LoVo (cell line): ENCODE measurements around the gene NBPF14.
"Not testable (repeated sequence)": the region's sequence is repeated elsewhere in the genome, so short reads cannot be mapped to it uniquely, and the experiment has no call there.

ENCODE experiments used
- DNase-seq: peaks from one replicate; pipeline ENCODE4 v3.0.0-alpha.2; 2016; ENCODE audit warnings: low spot score

Gene NBPF14, protein sequence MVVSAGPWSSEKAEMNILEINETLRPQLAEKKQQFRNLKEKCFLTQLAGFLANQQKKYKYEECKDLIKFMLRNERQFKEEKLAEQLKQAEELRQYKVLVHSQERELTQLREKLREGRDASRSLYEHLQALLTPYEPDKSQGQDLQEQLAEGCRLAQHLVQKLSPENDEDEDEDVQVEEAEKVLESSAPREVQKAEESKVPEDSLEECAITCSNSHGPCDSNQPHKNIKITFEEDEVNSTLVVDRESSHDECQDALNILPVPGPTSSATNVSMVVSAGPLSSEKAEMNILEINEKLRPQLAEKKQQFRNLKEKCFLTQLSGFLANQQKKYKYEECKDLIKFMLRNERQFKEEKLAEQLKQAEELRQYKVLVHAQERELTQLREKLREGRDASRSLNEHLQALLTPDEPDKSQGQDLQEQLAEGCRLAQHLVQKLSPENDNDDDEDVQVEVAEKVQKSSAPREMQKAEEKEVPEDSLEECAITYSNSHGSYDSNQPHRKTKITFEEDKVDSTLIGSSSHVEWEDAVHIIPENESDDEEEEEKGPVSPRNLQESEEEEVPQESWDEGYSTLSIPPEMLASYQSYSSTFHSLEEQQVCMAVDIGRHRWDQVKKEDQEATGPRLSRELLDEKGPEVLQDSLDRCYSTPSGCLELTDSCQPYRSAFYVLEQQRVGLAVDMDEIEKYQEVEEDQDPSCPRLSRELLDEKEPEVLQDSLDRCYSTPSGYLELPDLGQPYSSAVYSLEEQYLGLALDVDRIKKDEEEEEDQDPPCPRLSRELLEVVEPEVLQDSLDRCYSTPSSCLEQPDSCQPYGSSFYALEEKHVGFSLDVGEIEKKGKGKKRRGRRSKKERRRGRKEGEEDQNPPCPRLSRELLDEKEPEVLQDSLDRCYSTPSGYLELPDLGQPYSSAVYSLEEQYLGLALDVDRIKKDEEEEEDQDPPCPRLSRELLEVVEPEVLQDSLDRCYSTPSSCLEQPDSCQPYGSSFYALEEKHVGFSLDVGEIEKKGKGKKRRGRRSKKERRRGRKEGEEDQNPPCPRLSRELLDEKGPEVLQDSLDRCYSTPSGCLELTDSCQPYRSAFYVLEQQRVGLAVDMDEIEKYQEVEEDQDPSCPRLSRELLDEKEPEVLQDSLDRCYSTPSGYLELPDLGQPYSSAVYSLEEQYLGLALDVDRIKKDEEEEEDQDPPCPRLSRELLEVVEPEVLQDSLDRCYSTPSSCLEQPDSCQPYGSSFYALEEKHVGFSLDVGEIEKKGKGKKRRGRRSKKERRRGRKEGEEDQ (N-terminal part only)

DNA sequence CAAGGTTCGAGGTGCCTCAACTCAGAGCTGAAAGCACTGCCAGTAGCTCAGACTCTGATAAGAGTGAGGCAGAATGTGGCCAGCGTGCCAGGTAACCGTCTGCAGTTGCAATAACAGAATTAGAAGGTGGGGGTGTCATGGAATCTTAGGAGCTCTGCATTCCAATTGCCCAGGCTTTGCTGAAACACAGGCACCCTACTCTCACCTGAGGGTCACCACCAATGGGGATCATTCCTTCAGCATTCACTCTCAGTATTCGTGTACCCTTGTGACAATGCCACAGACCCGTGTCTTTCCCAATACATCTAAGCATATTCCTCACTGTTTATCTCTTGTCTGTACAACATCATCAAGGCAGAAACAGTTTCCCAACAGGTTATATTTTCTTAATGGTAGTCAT is at the start of gene NBPF14:
Gene NBPF14 (minus strand): TSS at position 101 of the 400 bp plus-strand sequence. CDS start 294 bp downstream, outside the sequence.
- not testable (repeated sequence) for DNase-seq

DNA sequence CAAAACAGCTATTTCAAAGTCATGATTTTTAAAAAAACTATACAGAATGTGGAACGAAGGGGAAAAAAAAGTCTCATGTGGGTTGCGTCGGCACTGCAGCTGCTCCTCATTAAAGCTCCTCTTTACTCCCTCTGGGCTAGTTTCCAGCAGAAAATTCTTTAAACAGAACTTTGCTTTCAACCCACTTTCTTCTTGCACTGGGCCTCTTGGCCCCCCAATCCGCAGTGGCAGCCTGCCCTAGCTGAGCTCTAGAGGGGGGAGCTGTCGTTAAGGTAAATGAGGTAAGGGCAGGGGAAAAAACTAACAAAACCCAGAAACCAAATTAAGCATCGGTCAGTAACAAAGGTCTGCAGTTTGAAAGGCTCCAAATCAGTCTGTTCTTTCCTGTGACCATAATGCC is 29.6 kb upstream of the NBPF14 start:
- DNase-seq, result not testable (repeated sequence)

DNA sequence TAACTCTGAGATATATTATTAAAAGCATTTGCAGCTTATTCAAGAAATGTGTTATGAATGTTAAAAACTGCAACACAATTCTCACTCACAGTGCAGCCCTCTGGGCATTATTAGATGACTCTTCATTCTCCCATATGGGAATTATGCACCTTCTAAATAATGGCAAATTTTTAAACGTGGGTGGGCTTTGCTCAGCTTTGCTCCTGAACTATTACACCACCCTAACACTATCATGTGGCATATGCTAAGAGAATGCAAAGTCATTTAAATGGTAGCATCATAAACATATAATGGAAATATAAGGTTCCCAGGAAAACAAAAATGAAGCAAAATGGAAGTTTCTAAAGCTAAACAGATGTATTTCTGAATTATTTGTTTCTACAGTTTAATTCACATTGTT is 22.4 kb upstream of the NBPF14 start:
- DNase-seq, result not testable (repeated sequence)

DNA sequence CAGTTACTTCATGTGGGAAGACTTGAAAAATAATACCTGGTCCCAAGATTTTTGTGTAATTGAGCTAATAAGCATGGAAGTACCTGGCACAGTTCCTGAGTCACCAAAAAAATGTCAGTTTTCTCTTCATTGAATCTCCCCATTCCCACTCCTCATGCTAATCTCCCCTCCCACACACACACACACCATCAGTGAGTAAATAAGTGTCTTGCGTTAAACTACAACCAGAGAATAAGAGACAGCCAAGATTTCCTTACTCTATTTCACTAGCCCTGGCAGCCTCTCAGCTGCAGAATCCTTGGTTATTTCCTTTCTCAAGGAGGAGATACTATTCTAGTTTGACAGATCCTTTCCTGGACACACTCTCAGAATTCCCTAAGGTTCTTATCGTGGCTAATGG is 9.5 kb upstream of the NBPF14 start:
- not testable (repeated sequence) for DNase-seq

DNA sequence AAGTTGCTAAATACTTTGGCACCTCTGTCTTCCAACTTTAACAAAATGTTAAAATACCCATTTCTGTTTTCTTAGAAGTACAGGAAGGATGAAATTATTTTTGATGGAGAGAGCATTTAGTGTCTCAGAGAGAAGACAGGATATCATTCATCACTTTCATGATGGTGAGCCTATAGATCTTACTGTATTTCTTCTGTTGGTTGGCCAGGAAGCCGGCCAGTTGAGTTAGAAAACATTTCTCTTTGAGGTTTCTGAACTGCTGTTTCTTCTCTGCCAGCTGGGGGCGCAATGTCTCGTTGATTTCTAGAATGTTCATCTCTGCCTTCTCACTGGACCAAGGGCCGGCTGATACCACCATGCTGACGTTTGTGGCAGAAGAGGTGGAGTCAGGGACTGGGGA is 451 bp downstream of the NBPF14 start:
- not testable (repeated sequence) for DNase-seq

DNA sequence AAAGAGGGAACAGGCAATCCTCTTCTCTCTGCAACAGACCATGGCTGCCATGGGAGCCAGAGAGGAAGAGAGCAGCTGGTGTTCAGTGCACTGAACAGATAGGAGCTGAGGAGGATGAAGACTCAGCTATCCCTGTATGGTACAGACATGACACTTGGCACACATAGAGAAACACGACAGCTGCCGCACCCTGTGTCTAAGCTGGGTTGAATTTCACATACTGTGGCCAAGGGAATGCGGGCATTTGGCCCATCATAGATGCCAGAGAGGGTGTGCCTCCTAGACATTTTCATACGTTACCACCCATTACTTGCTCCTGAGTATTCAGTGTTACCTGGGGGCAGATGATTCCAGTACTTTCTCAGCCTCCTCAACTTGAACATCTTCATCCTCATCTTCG is 4.7 kb downstream of the NBPF14 start:
- DNase-seq, result not testable (repeated sequence)

DNA sequence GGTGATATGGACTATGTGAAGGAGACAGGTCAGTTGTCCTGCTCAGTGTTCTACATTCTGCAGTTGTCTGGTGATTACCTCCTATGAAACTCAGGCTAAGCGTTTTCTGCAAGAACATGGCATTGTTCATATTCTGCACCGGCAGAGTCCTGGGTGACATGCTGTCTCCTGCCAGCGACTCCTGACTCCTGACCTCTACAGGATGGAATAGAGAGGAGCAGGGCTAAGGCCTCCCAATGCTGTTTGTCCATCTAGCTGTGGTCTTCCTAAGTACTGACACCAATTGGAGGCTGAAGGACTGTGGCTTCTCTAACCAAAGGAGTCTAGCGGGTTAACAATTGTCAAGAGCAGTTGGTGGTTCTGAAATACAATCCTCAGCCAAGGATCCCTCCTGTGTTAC is 63.7 kb downstream of the NBPF14 start:
- not testable (repeated sequence) for DNase-seq

DNA sequence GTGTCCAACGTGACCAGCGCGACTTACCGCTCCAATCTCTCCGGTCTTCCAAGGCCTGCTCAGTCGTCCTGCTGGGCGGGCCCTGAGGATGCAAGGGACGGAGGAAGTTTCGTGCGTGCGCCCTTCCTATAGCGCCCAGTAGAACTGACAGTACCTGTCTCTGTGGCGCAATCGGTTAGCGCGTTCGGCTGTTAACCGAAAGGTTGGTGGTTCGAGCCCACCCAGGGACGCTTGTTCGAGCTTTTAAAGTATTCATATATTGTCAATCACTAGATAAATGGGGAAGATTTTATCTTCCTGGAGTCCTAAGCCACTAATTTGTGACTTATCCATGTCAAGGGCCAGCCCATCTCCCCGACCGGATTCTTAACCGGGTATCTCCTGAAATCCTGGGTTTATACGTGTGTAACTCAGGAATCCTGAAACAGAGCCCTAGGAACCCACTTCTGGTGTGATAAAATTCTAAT is 66.7 kb downstream of the NBPF14 start:
- DNase-seq, result peak; percentile 54

DNA sequence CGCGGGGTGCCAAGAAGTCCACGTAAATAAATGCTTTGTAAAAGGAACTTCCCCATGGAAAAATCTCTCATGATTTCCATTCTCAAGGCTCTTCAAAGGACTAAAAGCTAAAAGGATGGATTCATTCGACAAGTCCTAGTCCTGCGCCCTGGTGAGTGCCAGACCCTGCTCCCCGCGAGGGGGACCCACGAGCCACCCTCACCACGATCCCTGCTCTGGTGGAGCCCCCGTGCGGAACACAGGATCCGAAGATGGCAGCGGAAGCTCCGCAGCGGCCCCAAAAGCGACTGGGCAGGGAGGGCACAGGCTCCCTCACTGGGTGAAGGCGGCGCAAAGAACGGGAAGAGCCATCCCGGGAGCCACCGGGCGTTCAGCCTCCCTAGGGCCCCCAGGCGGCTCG is 67.2 kb downstream of the NBPF14 start:
- DNase-seq, result not testable (repeated sequence)

DNA sequence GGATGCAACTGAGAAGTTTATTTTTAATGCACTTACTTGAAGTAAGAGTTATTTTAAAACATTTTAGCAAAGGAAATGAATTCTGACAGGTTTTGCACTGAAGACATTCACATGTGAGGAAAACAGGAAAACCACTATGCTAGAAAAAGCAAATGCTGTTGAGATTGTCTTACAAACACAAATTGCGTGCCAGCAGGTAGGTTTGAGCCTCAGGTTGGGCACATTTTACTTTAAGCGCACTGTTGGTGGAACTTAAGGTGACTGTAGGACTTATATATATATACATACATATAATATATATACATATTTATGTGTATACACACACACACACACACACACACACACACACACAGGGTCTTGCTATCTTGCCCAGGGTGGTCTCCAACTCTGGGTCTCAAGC is 69.2 kb downstream of the NBPF14 start:
- not testable (repeated sequence) for DNase-seq

DNA sequence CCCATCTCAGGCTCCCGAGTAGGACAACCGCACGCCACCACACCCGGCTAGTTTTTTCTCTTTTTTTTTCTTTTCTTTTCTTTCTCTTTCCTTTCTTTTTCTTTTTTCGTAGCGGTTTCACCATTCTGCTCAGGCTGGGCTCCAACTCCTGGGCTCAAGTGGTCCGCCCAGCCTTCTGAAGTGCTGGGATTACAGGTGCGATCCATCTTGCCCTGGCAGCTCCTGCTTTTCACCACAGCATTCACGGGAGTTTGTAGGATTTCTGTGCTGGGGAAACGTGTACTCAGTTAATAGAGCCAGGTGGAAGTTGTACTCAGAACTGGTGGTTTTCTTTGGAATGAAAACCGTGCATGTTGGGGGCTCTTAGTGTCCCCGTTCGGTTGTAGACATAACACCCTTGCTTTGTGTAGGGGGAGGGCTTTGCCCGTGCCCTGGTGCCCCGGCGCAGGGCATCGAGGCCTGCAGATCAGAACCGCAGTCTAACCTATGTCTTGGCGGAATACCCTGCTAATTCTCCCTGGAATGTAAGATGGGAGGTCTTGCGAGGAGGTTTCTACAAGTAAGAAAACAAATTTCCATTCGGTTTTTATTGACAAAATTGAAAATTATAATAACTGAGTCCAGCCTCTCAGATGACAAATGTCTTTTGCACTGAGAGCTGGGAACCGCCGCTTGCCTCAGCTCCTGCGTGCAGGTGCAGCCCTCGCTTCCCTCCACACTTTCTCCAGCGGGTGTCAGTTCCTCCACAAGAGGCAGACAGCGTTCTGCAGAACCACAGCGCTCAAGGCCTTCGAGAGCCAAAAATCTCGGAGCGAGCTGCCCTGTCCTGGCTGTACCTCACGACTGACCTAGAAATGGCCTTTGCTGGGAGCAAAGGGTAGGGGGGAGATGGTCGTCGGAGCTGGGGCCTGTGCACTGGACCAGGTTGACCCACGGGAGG is 72.3 kb downstream of the NBPF14 start:
- DNase-seq, result not testable (repeated sequence)

DNA sequence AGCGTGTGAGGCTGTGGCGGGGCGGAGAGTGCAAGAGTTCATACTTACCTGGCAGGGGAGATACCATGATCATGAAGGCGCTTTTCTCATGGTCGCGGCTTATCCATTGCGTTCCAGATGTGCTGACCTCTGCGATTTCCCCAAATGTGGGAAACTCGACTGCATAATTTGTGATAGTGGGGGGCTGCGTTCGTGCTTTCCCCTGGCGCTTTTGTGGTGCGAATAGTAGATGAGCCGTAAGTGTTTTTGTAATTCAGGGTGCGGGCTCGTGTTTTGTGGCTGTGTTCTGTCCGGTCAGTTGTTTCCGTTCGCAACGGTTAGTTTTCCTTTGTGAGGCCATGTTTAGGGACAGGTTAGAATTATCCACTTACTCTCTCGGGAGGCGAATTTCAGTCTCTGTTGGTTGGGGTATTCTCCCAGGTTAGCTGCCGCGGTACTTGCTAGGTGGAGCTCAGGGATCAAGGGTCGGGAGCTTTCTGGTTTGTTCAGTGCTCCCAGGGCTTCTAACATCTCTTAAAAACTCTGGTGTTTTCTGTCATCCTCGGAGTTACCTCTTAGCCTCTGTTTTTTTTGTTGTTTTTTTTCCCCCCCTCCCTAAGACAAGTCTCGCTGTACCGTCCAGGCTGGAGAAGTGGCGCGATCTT is 73.1 kb downstream of the NBPF14 start:
- DNase-seq, result peak; percentile 92

DNA sequence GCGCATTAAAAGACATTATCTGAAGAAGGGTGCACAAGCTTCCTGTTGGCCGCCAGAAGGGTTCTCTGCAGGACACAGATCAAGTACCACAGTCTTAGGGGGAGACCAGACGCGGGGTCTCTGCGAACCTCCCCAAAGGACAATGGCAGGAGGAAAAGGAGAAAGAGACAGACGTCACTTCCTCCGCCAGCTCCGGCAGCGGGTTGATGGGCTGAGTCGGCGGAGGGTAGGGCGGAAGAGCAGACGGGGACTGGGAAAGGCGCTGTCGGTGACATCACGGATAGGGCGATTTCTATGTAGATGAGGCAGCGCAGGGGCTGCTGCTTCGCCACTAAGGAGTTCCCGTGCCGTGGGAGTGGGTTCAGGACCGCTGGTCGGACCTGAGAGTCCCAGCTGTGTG is 73.7 kb downstream of the NBPF14 start:
- peak; percentile 81 for DNase-seq

DNA sequence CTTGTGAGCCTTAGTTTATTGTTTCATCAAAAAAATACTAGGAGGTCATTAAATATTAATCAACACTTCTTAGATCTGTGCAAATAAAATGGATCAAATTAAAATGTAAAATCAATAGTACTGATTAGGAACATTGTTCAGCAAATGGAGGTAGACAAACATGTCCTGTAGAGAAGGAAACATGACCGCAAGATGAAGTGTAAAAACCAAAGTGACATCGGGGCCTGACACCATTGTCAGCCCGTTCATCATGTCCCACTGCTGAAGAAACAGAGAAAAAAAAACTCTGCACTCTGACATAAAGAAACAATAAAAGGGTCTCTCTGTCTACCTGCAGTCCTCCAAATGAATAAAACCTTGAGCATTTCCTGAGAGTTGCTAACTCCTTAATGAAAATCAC is 81.5 kb downstream of the NBPF14 start:
- DNase-seq, result not testable (repeated sequence)

DNA sequence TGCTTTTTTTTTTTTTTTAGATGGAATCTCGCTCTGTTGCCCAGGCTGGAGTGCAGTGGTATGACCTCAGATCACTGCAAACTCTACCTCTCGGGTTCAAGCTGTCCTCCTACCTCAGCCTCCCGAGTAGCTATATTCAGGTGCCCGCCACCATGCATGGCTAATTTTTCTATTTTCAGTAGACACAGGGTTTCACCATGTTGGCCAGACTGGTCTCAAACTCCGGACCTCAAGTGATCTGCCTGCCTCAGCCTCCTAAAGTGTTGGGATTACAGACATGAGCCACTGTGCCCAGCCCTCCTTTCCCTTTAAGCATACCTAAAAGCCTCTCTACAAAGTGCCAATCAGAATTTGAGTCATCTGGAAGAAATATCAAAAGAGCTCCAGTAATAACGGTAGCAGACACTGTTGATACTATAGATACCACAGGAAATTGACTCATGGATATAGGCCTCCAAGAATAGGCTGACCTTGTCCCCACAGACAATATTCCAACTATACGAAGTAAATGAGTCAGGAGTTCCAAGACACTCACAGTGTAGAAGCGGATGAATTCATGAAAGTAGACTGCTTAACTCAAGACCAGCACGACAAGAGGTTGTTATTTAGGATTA is 83.1 kb downstream of the NBPF14 start:
- DNase-seq, result peak; percentile 1

DNA sequence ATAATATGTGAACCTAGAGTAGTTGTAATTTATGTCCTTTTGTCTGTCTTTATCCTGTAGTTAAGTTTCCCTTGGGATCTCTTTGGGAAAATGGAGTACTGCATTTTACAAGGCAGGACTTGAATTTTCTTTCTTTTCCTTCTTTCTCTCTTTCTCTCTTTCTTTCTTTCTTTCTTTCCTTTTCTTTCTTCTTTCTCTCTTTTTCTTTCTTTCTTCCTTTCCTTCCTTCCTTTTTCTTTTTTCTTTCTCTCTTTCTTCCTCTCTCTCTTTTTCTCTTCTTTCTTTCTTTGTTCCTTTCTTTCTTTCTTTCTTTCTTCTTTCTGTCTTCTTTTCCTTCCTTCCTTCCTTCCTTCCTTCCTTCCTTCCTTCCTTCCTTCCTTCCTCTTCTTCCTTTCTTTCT is 101.9 kb downstream of the NBPF14 start:
- not testable (repeated sequence) for DNase-seq

DNA sequence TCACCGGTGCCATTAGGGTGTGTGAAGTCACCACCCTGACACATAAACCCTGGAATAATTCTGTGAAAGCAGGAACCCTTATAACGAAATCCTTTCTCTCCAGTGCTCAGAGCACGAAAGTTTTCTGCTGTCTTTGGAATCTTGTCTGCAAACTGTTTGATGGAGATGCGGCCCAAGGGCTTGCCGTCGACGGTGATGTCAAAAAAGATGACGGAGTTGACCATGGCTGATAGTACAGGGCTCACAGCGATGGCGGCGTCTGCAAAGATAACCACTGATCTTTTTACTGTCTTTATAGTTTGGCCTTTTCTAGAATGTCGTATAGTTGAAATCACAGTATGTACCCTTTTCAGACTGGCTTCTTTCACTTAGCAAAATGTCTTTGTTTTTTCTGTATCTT is 112.8 kb downstream of the NBPF14 start, which contains the start of gene PPIAL4G:
Gene PPIAL4G (minus strand): TSS at position 274 of the 400 bp plus-strand sequence. CDS start 50 bp downstream, at position 224.
- DNase-seq, result not testable (repeated sequence)
